Stimulated activated CD8-positive, alpha-beta memory T cell treated with anti-CD3 and anti-CD28 coated beads, Interleukin-15, amount 100 ng/mL, for 4 hours (primary cell): ENCODE measurements around the gene ITPR1.

Experiments
- DNase-seq, 2 donors: peaks; one replicate each; pipeline ENCODE4 v3.0.0-alpha.2; 2020; ENCODE audit warnings: low read depth in 2 of 2

Gene ITPR1

DNA sequence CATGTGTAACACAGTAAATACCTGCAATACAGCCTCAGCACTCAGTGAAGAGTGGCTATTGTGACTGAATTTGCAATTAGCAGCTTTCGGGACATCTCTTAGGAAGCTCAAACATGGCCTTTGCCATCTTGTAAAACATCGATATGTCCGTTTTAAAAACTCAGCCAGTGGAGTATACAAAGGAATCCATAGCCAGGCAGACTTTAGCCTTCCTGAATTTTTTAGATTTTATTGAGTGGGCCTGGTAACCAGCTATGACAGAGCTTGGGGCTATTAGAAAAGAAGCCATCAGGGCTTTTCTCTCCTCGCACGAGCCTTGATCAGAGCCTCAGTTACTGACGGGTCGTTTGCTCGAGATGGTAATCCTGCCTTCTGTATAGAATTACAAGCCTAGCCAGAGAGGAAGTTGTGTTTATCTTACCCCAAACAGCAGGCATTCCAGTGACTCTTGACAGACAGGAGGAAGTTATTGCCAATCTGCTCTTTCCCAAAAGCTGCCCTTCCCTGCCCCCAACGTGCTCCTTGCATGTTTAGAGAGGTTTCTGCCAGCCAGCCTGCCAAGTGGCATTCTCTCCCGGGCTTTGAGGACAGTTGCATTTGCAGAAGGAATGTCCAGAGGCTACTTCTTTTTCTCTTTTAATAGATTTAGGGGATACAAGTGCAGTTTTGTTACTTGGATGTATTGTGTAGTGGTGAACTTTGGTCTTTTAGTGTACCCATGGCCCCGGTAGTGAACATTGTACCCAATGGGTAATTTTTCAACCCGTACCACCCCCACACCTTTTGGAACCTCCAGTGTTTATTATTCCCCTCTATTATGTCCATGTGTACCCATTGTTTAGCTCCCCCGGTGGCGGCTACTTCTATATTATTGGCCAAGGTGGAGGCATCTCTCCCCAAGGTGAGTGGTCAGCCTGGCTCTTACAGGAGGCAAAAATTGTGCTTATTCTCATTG lies 40.6 kb downstream of the ITPR1 start:
- no peak for DNase-seq

DNA sequence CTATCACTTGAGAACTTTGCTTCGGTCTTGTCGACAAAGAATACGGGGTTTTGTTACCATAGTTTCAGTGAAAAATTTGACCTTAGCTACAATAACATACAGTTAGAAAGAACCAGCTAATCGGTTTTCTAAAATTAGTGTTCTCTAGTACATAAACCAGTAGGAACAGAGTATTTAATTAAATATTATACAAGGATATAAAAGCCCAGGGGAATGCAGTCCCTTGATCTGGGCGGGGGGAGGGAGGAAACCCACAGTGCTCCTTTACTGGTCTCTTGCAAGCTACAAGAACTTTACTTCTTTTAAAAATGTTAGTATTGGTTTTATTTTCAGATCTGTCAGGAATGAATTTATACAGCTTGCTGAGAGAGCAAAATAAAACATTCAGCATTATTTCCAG lies 41.8 kb downstream of the ITPR1 start:
- no peak for DNase-seq

DNA sequence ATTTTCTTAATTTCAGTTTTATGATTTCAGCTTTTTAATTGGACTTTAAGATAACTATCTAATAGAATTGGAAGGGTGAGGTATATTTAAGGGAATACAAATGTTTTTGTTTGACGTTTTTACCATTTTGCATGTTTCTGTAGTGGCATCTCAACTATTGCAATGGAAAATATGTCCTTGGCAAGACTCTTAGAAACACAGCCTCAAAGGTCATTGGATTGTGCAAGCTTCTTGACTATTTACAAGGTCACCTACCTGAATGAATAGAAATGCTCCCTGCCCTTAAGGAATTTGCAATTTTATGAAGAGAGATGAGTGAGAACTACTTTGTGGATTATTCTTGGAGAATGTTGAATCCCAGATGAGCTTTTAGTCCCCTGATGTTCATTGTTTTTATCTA lies 43.1 kb downstream of the ITPR1 start:
- no peak for DNase-seq

DNA sequence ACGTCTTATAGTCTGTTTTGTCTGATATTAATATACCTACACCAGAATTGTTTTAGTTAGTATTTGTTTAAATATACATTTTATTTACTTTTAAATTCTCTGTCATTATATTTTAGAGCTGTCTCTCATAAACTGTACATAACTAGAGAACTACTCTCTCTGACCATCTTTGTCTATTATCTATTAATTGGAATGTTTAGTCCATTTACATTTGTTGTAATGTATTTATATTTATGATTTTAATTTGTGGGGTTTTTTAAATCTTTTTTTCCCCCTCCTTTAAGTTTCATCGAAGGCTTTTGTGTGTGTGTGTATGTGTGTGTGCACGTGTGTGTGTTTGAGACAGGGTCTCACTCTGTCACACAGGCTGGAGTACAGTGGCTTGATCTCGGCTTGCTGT lies 47.1 kb downstream of the ITPR1 start:
- DNase-seq = no peak

DNA sequence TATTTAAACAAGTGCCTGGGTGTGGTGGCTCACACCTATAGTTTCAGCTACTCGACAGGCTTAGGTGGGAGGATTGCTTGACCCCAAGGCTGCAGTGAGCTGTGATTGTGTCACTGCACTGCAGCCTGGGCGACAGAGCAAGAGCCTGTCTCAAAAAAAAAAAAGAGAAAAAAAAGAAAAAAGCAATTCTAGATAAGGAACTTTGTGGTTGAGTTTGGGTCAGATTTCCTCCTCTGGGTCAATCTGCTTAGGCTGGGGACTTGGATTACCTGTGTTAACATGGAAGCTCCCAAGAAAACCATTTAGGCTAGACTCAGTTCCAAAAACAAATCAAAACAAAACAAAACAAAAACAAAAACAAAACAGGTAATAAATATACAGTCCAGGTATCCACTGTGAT lies 50.0 kb downstream of the ITPR1 start:
- DNase-seq = no peak

- DNase-seq = no peak
These were observed 53.4 kb downstream of the ITPR1 start for GRCh38 chr3:4546346-4547178.

GRCh38 chr3:4547799-4548198 lies 54.7 kb downstream of the ITPR1 start:
- DNase-seq = no peak

- no peak for DNase-seq
These were observed 55.2 kb downstream of the ITPR1 start for GRCh38 chr3:4548356-4548755.

- no peak for DNase-seq
These were observed 55.6 kb downstream of the ITPR1 start for GRCh38 chr3:4548780-4549179.

- no peak for DNase-seq
These were observed 56.7 kb downstream of the ITPR1 start for GRCh38 chr3:4549896-4550295.

GRCh38 chr3:4551051-4551711 lies 58.0 kb downstream of the ITPR1 start:
- no peak for DNase-seq

GRCh38 chr3:4551794-4552442 lies 58.8 kb downstream of the ITPR1 start:
- DNase-seq = no peak

DNA sequence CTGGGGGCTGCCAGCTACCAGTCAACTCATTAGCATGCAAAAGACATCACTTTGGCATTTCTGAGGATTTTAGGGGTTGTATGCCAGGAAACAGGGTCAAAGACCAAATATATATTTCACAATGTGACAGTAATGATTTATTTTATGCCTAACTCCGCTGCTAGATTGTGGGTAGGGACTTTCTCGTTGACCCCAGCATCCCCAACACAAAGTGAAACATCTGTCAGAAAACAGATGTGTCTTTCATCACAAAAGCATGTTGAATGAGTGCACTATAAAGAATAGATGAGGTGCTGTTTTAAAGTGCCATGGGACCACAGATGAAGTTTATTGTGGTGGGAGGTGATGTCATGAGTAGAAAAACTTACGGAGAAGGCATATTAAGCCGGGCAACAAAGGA lies 59.7 kb downstream of the ITPR1 start:
- no peak for DNase-seq

GRCh38 chr3:4561661-4562060 lies 68.5 kb downstream of the ITPR1 start:
- no peak for DNase-seq

DNA sequence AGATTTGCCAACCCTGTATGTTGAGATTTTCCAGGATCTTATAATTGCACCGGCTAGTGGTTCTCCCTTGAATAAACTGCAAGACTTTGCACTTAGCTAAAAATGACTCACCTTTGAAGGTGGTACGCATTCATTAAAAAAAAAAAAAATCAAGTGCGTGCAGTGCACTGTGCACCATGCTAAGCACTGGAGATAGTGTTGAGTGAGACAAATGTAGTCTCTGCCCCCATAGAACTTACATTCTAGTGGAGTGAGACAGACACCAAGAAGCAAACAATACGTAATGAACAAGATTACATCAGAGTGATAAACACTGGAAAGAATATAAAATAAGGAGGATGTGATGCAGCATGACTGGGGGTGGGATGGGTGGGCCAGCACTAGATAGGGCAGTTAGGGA lies 69.4 kb downstream of the ITPR1 start:
- no peak for DNase-seq

DNA sequence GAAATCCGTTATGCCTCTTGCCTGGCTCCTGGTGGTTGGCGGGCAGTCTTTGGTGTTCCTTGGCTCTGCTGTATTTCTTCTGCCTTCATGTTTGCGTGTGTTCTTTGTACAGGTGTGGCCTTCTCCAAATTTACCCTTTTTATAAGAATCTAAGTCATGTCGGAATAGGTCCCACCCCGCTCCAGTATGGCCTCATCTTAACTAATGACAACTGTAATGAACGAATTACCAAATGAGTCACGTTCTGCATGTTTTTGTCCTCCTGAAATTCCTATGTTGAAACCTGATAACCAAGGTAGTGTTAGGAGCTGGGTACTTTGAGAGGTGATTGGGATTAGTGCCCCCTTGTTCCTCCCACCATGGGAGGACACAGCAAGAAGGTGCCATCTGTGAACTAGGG lies 71.1 kb downstream of the ITPR1 start:
- DNase-seq = no peak

GRCh38 chr3:4564928-4565586 lies 71.9 kb downstream of the ITPR1 start:
- DNase-seq = no peak

DNA sequence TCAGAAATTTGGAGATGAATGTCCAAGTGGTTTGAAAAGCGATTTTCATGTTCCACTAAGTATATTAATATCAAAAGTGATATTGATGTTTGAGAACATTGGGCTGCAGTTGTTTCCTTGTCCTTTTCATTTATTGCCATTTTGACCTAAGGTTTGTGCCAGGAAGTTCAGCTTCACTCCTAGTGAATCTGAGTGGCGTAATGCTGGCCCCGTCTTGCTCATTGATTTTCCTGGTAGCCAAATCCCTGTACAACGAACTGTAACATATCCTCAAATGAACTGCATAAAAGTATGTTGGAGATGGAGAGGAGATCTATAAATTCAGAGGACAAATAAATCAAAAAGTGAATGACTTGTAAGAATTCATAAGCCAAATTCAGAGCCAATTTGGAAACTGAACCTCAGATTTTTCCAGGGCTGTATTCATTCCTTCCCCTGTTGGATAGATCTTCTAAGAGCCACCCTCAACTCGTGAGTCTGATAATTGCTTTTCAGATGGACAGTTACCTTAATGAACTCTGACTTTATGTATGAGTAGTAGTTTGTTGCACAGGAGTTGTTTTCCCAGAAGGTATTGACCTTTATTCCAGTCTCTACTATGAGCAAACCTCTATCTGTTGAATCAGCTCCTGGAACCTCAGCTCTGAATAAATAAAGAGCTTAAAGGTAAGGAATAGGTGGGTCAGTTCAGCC lies 72.8 kb downstream of the ITPR1 start:
- DNase-seq = no peak

DNA sequence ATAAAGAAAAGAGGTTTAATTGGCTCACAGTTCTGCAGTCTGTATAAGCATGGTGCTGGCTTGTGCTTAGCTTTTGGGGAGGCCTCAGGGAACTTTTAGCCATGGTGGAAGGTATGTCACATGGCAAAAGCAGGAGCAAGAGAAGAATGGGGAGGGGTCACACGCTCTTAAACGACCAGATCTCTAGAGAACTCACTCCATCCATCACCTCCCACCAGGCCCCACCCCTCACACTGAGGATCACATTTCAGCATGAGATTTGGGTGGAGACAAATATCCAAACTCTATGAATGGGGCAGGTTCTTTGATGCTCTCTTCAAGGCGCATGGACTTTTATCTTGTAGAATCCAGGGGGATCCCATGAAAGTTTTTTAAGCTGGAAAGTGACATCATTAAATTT lies 75.7 kb downstream of the ITPR1 start:
- no peak for DNase-seq

GRCh38 chr3:4570840-4571621 lies 77.9 kb downstream of the ITPR1 start:
- no peak for DNase-seq
